Measurements from ENCODE around the gene FOXP1.
A peak's percentile ranks its signal among the peaks of the same experiment; 100 is the strongest.
"Not testable (repeated sequence)": the region's sequence is repeated elsewhere in the genome, so short reads cannot be mapped to it uniquely, and the experiment has no call there.

The FOXP1 gene

DNA sequence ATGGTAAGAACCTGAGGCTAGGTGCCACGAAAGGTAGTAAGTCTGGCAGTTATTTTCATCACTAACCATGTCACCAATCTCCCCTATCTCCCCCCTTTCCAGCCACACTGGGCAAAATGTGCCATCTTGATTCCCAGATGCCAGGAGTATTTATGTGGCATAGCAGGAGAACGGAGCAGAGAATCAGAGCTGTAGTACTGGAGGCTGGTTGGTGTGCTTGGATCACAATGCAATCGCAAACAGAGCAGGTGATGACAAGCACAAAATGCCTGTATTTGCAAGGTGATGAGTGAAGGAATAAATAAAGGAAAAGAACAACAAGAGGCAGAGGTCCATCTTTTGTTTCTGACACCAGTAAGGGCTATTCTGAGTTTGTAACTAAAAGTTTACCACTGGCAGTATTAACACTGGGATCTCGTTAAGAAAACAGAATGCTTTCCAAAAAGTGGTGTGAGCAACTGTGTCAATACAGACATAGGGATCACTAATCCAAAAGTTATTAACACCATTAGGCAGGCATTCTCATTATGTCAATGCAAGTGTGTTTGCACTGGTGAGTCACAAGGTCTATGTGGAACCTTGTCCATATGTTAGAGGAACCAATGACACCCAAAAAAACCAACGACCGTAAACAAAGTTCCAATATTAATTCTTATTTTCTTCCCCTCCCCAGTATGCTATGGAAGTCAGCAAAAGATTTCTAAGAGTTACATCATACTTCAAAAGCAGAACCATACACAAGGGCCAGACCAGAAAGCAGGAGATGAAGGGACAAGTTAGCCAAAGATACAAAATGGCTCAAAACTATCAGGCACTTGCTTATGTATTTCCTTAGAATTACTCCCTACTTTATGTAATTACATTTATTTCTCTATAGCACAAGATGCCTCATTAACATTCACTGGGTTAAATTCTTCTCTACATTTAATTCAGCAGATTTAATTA, 556.6 kb downstream of the FOXP1 start:
- no peak for DNase-seq (ENCODE audit: low read depth in 4 of 4, low spot score in 1 of 4)

DNA sequence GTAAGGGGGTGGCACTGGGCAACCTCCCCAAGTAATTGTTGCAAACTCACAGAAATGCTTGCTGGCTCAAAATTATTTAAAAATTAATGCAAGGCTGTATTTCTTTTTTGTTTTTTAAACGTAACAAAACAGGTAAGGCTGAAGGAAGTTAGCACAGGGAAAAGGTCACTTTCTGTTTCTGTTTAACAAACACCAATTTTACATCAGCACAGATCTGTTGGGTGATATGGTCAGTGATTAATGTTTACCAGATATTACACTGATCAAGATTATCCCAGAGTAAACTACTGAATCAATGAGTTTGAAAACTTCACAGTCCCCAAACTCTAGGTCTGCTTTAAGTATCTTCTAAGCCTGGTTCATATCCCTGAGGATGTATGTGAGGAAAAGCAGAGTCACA, 558.0 kb downstream of the FOXP1 start:
- DNase-seq (ENCODE audit: low read depth in 4 of 4, low spot score in 1 of 4) = no peak

GRCh38 chr3:71025010-71025409, 558.5 kb downstream of the FOXP1 start:
- no peak for DNase-seq (ENCODE audit: low read depth in 4 of 4, low spot score in 1 of 4)

DNA sequence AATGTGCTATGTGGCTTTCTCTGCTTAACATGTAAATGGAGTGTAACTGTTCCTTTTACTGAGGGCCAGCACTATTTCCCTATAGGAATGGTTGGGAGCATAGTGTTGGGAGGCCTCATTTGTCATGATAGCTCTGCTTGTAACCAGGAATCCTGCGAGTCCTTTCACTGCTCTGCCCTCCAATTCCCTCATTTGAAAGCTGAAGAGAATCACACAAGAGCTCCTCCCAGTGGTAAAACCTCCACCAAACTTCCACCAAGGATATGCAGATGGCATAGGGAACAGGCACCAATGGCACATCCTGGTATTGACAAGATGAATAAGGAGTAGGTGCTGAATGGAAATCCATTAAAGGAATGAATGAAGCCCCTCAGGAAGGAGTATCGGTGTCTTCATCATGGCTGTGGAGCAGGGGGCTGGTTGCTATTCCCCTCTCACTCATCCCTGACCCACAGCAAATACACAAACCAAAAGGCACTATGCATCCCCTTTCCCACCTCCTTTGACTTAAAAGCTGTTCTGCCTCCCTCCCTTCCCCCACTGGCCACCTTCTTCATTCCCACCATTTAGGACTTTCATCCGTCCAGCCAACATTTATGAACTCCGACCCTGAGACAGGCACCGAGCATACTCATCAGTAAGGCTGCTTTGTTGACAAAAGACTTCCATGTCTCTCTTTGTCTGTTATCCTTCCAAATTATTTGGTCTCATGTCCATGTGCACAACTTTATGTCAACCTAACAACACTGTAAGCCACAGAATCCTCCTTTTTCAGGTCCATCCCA, 560.8 kb downstream of the FOXP1 start:
- DNase-seq (ENCODE audit: low read depth in 4 of 4, low spot score in 1 of 4) = no peak

DNA sequence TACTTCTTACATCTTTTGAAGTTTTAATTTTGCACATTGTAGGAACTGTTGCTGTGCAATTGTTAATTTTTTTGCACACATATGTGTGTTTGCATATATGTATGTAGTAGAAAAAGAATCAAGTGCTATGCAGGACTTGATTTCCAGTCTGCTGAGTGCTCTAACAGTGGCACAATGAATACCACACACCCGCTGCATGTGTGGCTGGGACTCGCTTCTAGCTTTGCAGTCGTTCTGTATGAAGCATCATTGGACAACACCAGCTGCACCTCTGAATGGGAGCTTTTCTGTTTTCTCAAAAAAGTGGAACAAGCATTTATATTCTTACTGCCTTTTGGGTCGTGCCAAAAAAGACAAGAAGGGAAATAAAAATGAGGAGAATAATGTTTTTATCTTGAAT, 564.7 kb downstream of the FOXP1 start:
- no peak for DNase-seq (ENCODE audit: low read depth in 4 of 4, low spot score in 1 of 4)

- no peak for DNase-seq (ENCODE audit: low read depth in 4 of 4, low spot score in 1 of 4)
These were observed 567.2 kb downstream of the FOXP1 start for GRCh38 chr3:71016178-71016845.

DNA sequence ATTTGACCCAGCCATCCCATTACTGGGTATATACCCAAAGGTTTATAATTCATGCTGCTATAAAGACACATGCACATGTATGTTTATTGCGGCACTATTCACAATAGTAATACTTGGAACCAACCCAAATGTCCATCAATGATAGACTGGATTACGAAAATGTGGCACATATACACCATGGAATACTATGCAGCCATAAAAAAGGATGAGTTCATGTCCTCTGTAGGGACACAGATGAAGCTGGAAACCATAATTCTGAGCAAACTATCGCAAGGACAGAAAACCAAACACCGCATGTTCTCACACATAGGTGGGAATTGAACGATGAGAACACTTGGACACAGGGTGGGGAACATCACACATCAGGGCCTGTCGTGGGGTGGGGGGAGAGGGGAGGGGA, 568.9 kb downstream of the FOXP1 start:
- not testable (repeated sequence) for DNase-seq (ENCODE audit: low read depth in 4 of 4, low spot score in 1 of 4)

- no peak for DNase-seq (ENCODE audit: low read depth in 4 of 4, low spot score in 1 of 4)
These were observed 570.6 kb downstream of the FOXP1 start for GRCh38 chr3:71012971-71013370.

- no peak for DNase-seq (ENCODE audit: low read depth in 4 of 4, low spot score in 1 of 4)
These were observed 571.8 kb downstream of the FOXP1 start for GRCh38 chr3:71011565-71012287.

- DNase-seq (ENCODE audit: low read depth in 4 of 4, low spot score in 1 of 4) = peak; percentile 18 to 57 (median 44)
These were observed 572.6 kb downstream of the FOXP1 start for GRCh38 chr3:71010726-71011455.

DNA sequence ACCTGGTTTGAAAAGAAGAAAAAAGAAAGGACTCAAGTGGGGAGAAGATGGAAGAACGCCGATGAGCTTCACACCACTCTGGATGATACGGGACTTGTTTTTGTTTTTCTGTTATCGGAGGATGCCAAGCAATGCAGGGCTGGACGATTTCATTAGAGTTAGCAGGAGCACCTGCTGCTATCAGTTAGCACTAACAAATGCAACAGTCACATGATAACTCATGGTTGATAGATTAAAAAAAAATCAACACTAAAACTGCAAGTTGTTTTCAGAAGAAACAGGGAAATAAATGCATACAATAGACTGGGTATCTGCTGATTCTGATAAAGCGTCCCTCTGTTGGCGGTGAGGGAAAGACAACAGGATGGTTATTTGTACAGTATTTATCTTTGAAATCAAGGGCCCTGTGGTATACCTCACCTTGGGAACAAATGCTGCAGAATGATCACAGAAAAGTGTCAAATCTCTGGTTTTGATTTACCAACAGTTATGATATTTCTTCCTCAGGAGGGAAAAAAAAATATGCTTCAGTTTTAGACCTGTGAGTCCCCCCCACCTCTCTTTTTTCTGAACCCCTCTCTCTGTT, 575.1 kb downstream of the FOXP1 start:
- no peak for DNase-seq (ENCODE audit: low read depth in 4 of 4, low spot score in 1 of 4)

DNA sequence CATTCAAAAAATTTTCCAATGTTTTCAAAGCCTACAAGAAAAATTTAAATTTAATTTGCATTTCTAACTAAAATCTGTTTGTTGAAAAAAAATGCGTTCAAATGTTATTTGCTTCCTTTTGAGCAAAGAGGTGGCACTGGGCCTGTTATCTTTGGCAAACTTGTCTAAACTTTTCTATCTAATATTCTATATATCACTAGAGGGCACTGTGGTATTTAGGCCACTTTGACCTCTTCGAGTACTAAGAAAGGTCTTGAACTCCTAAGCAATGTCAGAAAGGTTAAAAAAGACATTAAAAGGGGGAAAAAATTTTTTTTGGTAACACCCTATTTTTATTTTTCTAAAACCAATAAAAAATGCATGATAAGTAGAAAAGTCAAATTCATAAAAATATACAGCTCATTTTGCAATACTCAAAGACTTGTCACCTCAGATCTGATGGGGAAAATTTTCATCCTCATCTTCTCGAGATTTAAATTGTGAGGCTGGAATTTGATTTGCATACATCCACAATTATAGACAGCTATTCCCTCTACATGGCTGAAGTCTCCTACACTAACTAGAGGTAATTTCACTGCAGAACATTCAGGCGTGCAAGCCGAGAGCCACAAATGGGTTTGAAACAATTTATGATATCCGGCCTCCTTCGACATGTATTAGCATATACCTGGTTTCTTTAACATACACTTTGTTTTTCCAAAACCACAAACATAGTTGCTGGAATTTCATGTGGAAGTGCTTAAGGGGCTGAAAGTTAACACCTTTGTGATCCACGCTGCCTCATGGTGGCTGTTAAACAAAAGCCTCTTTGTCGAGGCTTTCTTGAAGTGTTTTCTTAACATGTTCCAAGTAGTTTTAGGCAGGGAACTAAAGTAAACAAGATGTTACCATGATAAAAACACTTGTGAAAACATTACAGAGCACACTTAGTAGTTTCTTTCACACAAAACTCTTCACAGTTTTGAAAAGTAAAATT, 576.4 kb downstream of the FOXP1 start:
- no peak for DNase-seq (ENCODE audit: low read depth in 4 of 4, low spot score in 1 of 4)

DNA sequence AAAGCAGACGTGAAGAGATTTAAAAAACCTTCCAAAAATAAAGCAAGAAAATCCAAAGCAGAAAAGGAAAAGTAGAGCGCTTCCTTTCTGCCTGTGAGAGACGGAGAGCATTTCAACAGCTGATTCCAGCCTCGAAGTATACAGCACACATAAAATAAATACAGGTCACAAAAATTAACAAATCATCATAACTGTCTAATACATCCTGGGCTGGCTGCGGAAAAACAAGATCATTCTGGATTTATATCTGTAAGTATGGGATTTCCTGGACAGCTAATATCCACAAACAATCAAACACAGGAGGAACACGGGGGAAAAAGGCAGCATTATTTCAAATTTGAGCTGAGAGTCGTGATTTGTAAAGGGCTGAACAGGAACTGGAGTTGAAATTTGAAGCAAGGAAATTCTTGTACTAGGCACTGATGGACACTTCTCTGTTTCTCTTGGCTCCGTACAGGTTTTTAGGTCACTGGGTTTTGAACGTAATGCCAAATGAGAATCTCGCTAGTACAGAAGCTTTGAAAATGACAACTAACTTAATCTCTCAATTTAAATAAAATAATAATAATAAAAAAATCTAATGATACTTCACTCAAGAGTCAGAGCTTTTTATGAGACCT, 577.7 kb downstream of the FOXP1 start:
- no peak for DNase-seq (ENCODE audit: low read depth in 4 of 4, low spot score in 1 of 4)

- DNase-seq (ENCODE audit: low read depth in 4 of 4, low spot score in 1 of 4) = no peak
These were observed 580.0 kb downstream of the FOXP1 start for GRCh38 chr3:71003511-71003910.

DNA sequence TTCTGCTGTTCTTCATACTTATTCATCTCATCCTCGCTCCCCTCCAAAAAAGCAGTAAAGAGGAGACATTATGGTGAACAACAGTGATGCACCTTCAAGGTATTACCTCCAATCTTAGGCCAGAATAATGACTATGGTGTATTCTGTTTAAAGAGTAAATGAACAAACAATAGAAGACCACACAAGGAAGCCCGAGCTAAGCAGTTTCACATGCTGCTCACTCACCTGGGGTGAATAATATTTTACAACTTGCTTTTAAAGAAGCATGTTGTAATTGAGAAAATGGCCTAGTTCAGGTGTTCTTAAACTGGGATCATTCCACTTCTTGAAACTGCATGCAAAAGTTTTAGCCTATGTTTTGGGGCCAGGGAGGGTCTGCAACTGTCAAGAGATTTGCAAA, 581.2 kb downstream of the FOXP1 start:
- DNase-seq (ENCODE audit: low read depth in 4 of 4, low spot score in 1 of 4) = no peak

- no peak for DNase-seq (ENCODE audit: low read depth in 4 of 4, low spot score in 1 of 4)
These were observed 582.2 kb downstream of the FOXP1 start for GRCh38 chr3:71001303-71001830.

DNA sequence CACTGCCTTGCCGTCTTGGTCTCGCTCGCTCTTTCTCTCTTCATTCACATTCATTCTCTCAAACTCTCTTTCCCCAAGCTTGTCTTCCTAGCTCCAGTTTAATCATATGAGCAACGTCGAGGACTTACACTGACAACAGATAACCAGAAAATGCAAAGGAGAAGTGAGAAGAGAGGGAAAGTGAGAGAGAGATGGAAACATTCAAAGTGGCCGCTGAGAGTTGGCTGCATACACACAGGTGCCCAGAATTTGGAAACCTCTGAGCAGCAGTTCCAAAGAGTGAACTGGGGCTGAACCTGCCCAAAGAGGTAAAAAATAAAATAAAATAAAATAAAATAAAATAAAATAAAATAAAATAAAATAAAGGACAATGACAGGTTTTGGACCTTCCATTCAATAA, 583.0 kb downstream of the FOXP1 start:
- DNase-seq (ENCODE audit: low read depth in 4 of 4, low spot score in 1 of 4) = no peak

DNA sequence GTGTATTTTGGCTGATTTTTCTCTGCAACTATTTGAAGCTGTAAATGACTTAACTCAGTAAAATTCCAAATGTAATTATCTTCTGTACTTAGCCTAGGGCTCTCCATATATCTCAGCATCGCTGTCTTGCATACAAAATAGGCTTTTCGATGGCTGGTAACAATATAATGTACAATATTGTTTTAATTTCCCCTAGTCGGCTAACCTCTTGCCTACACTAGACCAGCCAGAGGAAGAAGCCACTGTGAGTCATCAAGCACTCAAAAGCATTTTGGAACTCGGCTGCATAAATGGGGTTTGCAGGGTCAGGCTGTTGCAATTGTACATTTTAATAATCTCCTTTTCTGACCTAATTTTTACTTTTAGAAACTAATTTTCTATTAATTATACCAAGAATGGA, 583.8 kb downstream of the FOXP1 start:
- DNase-seq (ENCODE audit: low read depth in 4 of 4, low spot score in 1 of 4) = no peak

Measured in stimulated activated CD4-positive, alpha-beta T cell treated with anti-CD3 and anti-CD28 coated beads, Interleukin-1b, Interleukin-23, amount 100 ng/mL, for 24 hours (primary cell).